Measurements from ENCODE around the gene NGEF.

Gene NGEF

DNA sequence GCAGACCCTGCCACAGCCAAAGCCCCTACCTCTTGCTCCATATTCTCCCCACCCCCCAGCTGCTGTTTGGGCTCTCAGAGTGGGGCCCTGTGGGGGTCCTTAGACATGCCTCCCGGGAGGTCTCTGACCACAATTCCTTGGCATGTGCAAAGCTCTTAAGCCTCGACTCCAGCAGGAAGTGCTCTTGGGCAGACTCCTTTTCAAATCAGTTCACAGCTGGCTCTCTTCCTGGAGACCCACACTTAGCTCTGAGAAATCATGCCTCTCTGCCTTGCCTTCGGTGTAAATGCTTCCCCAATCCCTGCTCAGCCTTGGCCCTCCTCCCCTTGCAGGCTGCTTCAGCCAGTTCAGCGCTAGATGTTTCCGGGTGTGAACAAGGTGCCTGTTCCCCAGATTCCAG is 46.9 kb downstream of the NGEF start:
- DNase-seq = no peak

DNA sequence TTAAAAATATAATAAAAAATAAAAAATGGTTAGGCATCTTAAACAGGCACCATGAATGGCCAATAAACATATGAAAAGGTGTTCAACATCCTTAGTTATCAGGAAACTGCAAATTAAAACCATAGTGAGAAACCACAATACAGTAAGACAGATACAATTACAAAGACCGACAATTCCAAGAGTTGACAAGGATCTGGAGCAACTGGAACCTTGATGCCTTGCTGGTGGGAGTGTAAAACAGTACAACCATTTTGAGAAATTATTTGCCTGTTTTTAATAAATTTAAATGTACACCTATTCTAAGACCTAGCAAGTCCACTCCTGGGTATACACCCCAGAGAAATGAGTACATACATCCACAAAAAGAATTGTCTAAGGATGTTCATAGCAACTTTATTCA is 49.1 kb downstream of the NGEF start:
- no peak for DNase-seq

GRCh38 chr2:232960862-232961261 is 52.2 kb downstream of the NGEF start:
- no peak for DNase-seq

- no peak for DNase-seq
These were observed 53.9 kb downstream of the NGEF start for GRCh38 chr2:232959139-232959538.

DNA sequence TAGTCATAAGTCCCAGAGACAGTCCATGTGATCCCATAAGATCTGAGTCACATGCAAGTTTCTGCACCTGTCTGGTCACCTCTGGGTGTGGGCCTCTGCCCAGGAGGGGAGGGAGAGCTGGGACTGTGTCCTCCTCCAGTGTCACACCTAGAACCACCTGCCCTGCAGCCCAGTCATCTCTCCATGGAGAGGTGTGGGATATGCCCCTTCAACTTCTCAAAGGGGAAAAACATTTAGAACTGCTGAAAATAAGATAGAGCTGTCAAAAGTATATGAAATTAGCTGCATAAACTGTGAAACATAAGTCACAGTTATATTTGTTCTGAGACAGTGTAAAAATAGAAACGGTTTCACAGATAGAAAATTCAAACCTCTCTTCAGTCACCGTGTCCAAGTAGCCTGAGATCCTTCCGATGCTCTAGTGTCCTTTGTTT is 55.4 kb downstream of the NGEF start:
- DNase-seq = no peak

- DNase-seq = no peak
These were observed 57.2 kb downstream of the NGEF start for GRCh38 chr2:232955856-232956255.

GRCh38 chr2:232954691-232955090 is 58.4 kb downstream of the NGEF start:
- DNase-seq = no peak

GRCh38 chr2:232951891-232952290 is 61.2 kb downstream of the NGEF start:
- DNase-seq = no peak

DNA sequence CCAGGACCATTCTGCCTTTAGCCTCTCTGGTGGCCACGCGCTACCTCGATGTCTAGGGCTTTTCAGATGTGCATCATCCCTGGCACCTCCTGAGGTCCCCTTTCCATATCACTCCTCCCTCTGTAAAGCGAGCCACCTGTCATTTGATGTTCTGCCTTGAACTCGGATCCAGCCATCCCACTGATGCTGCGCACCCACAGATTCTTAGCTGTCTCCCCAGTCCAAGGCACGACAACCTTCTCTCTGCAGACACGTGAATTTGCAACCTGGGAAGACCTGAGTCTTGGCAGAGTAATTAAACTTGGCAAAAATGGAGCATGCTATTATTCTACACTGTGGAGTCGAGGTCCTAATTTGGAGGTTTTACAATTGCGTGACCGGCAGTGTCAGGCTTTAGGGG is 61.9 kb downstream of the NGEF start:
- no peak for DNase-seq

DNA sequence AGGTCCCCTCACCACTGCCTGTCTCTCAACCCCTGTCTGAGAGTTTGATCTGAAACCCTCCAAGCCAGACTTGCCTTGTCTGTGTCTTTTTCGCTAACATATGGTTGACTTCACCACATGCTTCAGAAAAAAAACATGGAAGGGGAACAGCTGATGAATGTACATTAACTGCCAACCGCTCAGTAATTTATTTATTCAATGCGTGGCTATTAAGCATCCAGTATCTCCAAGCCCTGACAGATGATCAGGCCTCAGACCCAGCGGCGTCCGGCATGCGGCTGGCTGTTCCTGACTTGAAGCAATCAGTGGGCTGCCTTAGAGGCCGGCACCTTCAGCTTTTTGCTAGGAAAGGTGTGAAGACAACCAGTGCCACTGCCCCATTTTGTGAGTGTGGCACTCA is 62.3 kb downstream of the NGEF start:
- no peak for DNase-seq

- DNase-seq = no peak
These were observed 64.0 kb downstream of the NGEF start for GRCh38 chr2:232949016-232949415.

- no peak for DNase-seq
These were observed 70.2 kb downstream of the NGEF start for GRCh38 chr2:232942831-232943230.

- no peak for DNase-seq
These were observed 71.0 kb downstream of the NGEF start for GRCh38 chr2:232941912-232942594.

GRCh38 chr2:232941400-232941799 is 71.7 kb downstream of the NGEF start:
- DNase-seq = no peak

- DNase-seq = no peak
These were observed 72.3 kb downstream of the NGEF start for GRCh38 chr2:232940724-232941123.

DNA sequence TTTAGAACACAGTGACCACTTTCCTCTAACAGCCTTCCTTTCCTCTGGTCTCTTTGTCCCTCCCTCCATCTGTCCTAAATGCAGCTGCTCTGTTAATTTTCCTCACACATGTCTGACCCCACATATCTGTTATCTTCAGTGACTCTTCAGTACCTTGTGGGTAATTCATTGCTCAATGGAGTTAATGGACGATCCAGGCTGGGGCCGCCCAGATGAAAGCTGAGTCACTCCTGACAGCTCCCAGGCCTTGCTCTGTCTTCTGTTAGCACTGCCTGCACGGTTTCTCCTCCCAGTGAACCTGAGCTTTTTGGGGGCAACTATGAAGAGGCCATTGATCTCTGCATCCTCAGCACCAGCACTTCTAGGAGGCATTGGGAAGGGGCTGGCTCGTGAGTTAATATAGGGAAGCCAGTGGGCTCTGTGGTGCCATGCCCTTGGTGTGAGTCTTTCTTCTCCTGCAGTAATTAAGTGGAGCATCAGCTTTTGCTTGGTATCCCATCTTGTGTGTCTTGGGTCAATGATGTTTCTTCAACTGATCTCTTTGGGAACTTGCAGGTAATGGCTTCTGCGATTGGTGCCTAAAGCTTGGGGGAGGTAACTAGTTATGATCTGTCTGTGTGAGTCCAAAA is 75.7 kb downstream of the NGEF start:
- DNase-seq = peak; percentile 23

DNA sequence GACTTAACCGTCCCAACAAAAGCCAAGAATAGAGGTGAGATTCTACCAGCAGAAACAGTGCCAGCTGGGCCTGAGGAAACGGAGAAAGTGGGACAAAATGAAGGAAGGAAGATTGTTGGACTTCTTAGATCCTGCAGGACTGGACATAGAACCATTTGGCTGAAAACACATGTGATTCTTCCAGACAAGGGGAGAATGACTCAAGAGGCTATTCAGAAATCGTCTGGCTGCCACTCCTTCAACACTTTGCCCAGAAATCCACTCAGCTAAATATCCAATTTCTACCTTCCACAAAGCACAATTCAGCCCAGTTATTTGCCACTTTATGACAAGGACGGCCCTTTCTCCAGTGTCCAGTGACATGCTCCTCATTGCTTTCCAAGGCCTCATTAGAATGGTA is 81.4 kb downstream of the NGEF start:
- no peak for DNase-seq

GRCh38 chr2:232930059-232930400 is 83.0 kb downstream of the NGEF start:
- DNase-seq = no peak

- no peak for DNase-seq
These were observed 83.6 kb downstream of the NGEF start for GRCh38 chr2:232929303-232930058.

DNA sequence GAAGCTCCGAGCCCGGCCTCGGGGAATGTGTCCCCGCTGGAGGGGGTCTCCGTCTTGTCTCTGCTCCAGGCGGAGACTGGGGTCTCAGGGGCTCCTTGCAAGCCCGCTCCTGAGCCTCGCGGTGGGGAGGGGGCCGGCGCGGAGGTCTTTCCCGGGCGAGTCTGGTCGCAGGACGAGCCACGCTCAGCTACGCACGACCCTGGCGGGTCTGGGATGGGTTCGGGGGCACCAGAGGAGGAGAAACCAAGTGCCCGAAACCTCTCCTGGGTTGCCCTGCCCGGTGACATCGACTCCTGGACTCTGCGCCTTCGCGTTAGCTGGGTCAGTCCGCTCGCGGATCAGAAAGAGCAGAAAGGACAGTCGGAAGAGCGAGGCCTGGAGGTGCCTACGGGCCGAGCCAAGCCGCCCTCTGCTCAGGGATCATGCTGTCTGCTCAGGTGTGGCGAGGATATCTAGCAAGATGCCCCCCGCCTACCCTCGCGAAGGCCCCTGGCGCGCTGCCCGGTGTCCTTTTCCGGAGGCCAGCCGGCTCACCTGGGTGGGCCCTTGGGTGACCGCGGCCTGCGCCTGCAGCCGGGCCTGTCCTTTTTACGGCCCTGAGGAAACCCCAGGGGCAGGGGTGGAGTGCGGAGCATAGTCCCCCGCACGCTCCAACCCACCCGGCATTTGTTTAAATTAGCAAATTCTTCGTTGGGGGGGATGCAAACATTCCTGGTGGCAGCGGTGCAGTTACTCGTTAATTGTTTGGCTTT is 84.3 kb downstream of the NGEF start:
- DNase-seq = no peak

DNA sequence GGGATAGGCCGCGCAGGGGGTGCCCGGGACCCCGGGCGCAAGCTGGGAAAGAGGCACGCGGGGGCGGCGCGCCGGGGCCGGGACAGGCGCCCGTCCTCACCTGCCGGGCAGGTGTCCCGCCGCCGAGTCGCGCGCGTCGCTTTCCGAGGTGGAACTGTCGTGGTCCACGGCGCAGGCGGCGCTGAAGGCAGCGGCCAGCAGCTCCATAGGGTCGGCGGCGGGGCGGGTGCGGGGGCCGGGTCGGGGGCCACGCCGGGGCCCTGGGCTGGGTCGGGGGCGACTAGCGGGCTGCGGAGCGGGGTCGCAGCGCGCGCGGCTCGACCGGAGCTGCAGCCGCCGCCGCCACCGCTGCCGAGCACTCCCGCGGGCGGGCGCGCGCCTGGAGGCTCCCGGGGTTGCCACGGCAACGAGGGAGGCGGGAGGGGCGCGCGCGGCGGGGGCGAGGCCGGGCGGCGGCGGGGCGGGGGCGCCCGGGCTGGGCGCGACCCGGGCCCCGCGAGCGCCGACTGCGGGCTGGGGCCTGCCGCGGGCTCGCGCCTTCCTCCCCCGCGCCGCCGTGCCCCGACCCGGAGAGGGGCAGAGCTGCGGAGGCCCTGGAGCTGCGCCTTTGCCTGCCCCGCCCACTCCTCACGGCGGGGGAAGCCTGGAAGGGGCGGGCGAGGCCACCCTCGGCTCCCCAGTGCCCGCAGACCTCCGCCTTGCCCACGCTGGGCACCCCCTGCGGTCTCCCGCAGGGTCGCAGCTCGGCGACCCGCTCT is 85.1 kb downstream of the NGEF start:
- DNase-seq = no peak

- DNase-seq = no peak
These were observed 85.8 kb downstream of the NGEF start for GRCh38 chr2:232927032-232927792.

Measured in fibroblast of skin of abdomen (primary cell).